ENCODE data around the gene DRC1. TPM values are rescaled to one million over a fixed set of nuclear protein-coding genes. Genes with fewer than 3 reads are reported as not detected.
A peak's percentile ranks its signal among the peaks of the same experiment; 100 is the strongest.
"Not testable (repeated sequence)": the region's sequence is repeated elsewhere in the genome, so short reads cannot be mapped to it uniquely, and the experiment has no call there.

DRC1 gene
- total RNA-seq (ENCODE audit: low replicate concordance), result 0.33 and 3.7 TPM in 2 replicates
- long read RNA-seq, result 0 reads

- Mint-ChIP-seq H3K9me3 (no peaks in the 10 kb centered on the region), H3K4me3 (peak within 1 kb of the TSS; percentile 75), H3K27ac (no peak within 1 kb of the TSS), H3K4me1 (ENCODE audit: unreplicated experiment) (peaks cover 13% of the 10 kb centered on the region), H3K36me3 (no peaks in the 10 kb centered on the region), H3K27me3 (no peaks in the 10 kb centered on the region)
- DNase-seq (ENCODE audit: extremely low spot score, unreplicated experiment), result peak; percentile 91
- TF ChIP-seq CTCF (conservative IDR thresholded peaks at IDR 0.05), result no peak
Observed at GRCh38 chr2:26401739-26402541, at the start of gene DRC1. Gene DRC1 (plus strand): TSS chr2:26401920. CDS start chr2:26401990, 70 bp downstream.

GRCh38 chr2:26352892-26353291, 48.8 kb upstream of the DRC1 start:
- Mint-ChIP-seq H3K9me3 (no peaks in the 10 kb centered on the region), H3K4me1 (ENCODE audit: unreplicated experiment) (peaks cover 17% of the 10 kb centered on the region), H3K27me3 (no peaks in the 10 kb centered on the region), H3K36me3 (peaks cover 8% of the 10 kb centered on the region), H3K27ac (no peak overlapping the region), H3K4me3 (no peak overlapping the region)
- no peak for TF ChIP-seq CTCF (conservative IDR thresholded peaks at IDR 0.05)
- DNase-seq (ENCODE audit: extremely low spot score, unreplicated experiment), result no peak

GRCh38 chr2:26354469-26354868, 47.3 kb upstream of the DRC1 start:
- peaks cover 20% of the 10 kb centered on the region for H3K4me1 Mint-ChIP-seq (ENCODE audit: unreplicated experiment)
- not testable (repeated sequence) for H3K27ac Mint-ChIP-seq; H3K9me3 Mint-ChIP-seq; DNase-seq (ENCODE audit: extremely low spot score, unreplicated experiment); H3K27me3 Mint-ChIP-seq; H3K4me3 Mint-ChIP-seq; H3K36me3 Mint-ChIP-seq

- Mint-ChIP-seq H3K36me3 (peaks cover 4% of the 10 kb centered on the region), H3K4me1 (ENCODE audit: unreplicated experiment) (peaks cover 28% of the 10 kb centered on the region), H3K27me3 (no peaks in the 10 kb centered on the region), H3K9me3 (no peaks in the 10 kb centered on the region), H3K27ac (peak overlapping the region; percentile 71), H3K4me3 (peak overlapping the region; percentile 14)
- no peak for TF ChIP-seq CTCF (conservative IDR thresholded peaks at IDR 0.05)
- DNase-seq (ENCODE audit: extremely low spot score, unreplicated experiment), result no peak
Observed at GRCh38 chr2:26355038-26355995, 46.4 kb upstream of the DRC1 start.

- H3K27ac Mint-ChIP-seq, result no peak overlapping the region
- peaks cover 32% of the 10 kb centered on the region for H3K4me1 Mint-ChIP-seq (ENCODE audit: unreplicated experiment)
- H3K4me3 Mint-ChIP-seq, result no peak overlapping the region
- no peak for TF ChIP-seq CTCF (conservative IDR thresholded peaks at IDR 0.05)
- H3K36me3 Mint-ChIP-seq, result peaks cover 4% of the 10 kb centered on the region
- H3K27me3 Mint-ChIP-seq, result no peaks in the 10 kb centered on the region
- no peaks in the 10 kb centered on the region for H3K9me3 Mint-ChIP-seq
- no peak for DNase-seq (ENCODE audit: extremely low spot score, unreplicated experiment)
Observed at GRCh38 chr2:26356111-26356510, 45.6 kb upstream of the DRC1 start.
